Keratinocyte (primary cell): Measurements from ENCODE around the gene CHI3L1. TPM values are rescaled to one million over a fixed set of nuclear protein-coding genes. Genes with fewer than 3 reads are reported as not detected.

Source experiments
- DNase-seq: peaks from one replicate; pipeline ENCODE4 v3.0.0-alpha.2; 2011; ENCODE audit warnings: low read depth, missing footprints, low spot score
- FAIRE-seq: peaks from 2 replicates; lab custom pipeline; 2011; peaks lifted over from hg19 to GRCh38; lab: Jason Lieb, UNC
- H2AFZ ChIP-seq: 2 replicates; pipeline ENCODE4 v1.6.0; 2012; ENCODE audit warnings: low read length, control low read depth, inconsistent platforms; ENCODE audit not compliant: control insufficient read depth
- H3K27ac ChIP-seq: 2 replicates; pipeline ENCODE4 v1.5.1; 2011; ENCODE audit warnings: low read length; ENCODE audit not compliant: control insufficient read depth, insufficient read depth
- H3K27me3 ChIP-seq: 3 replicates; pipeline ENCODE4 v1.6.0; 2011; ENCODE audit warnings: low read length; ENCODE audit not compliant: control insufficient read depth, insufficient read depth; ENCODE audit errors: extremely low read depth
- H3K36me3 ChIP-seq, 2 experiments: 2 replicates in 1 of 2; 3 replicates in 1 of 2; pipeline ENCODE4 v1.5.1; 2011; ENCODE audit warnings: low read length in 2 of 2, mild to moderate bottlenecking in 1 of 2; ENCODE audit not compliant: control insufficient read depth in 2 of 2, insufficient read depth in 2 of 2; ENCODE audit errors: extremely low read depth in 1 of 2
- H3K4me1 ChIP-seq: 3 replicates; pipeline ENCODE4 v1.5.1; 2011; ENCODE audit warnings: low read length; ENCODE audit not compliant: control insufficient read depth, insufficient read depth; ENCODE audit errors: extremely low read depth
- H3K4me2 ChIP-seq: 3 replicates; pipeline ENCODE4 v1.6.0; 2011; ENCODE audit warnings: low read depth, low read length; ENCODE audit not compliant: control insufficient read depth, insufficient read depth; ENCODE audit errors: extremely low read depth
- H3K4me3 ChIP-seq, 3 experiments: fragments of 200-600 bp in 1 of 3; sonication (generic) in 1 of 3; 2 replicates in 2 of 3; 3 replicates in 1 of 3; pipeline ENCODE4 v1.5.1; 2011 to 2016; ENCODE audit warnings: low read length in 3 of 3, mild to moderate bottlenecking in 3 of 3, control low read depth in 2 of 3, inconsistent platforms in 1 of 3, low read depth in 1 of 3, mixed read lengths in 1 of 3, mixed run types in 1 of 3, moderate library complexity in 1 of 3; ENCODE audit not compliant: control insufficient read depth in 2 of 3, insufficient read depth in 2 of 3; ENCODE audit errors: extremely low read depth in 1 of 3
- H3K79me2 ChIP-seq: 2 replicates; pipeline ENCODE4 v1.6.0; 2012; ENCODE audit warnings: low read length; ENCODE audit not compliant: control insufficient read depth, insufficient read depth
- H3K9ac ChIP-seq: 3 replicates; pipeline ENCODE4 v1.6.0; 2011; ENCODE audit warnings: low read length; ENCODE audit not compliant: control insufficient read depth, insufficient read depth; ENCODE audit errors: extremely low read depth
- H3K9me1 ChIP-seq: 3 replicates; pipeline ENCODE4 v1.6.0; 2011; ENCODE audit warnings: low read length; ENCODE audit not compliant: control insufficient read depth, insufficient read depth; ENCODE audit errors: extremely low read depth
- H3K9me3 ChIP-seq: 2 replicates; pipeline ENCODE4 v1.5.1; 2012; ENCODE audit warnings: low read depth, low read length; ENCODE audit not compliant: control insufficient read depth
- H4K20me1 ChIP-seq: 3 replicates; pipeline ENCODE4 v1.6.0; 2011; ENCODE audit warnings: low read length; ENCODE audit not compliant: control insufficient read depth, insufficient read depth; ENCODE audit errors: extremely low read depth
- EZH2 ChIP-seq: IDR thresholded peaks from one replicate; pipeline ENCODE4 v1.6.1; 2012; ENCODE audit warnings: inconsistent platforms, mild to moderate bottlenecking, low read length, moderate library complexity
- dilution Hi-C: fragments of 300-500 bp; cut with MboI; formaldehyde crosslinking; loops from one replicate; pipeline ENCODE4 v1.7.0; 2020; ENCODE audit warnings: low sequenced_read_pairs; ENCODE audit not compliant: extremely low pct_ligation_motif_present
- polyA plus RNA-seq, 5 experiments: library from polyadenylated mRNA; depleted of rRNA in 3 of 5; stranded (reverse) in 3 of 5; stranded (forward) in 1 of 5; unstranded in 1 of 5; fragments of >200 nt; gene quantifications; 1 replicate in 1 of 5; 2 replicates in 3 of 5; 3 replicates in 1 of 5; pipeline versions ENCODE4 v1.2.1 to v1.2.3, GENCODE V29; 2011 to 2012; ENCODE audit warnings: missing spikeins in 2 of 5, low read depth in 1 of 5, low replicate concordance in 1 of 5
- TF ChIP-seq, protein P1 (sequence below), 3 experiments: IDR thresholded peaks in 1 of 3; conservative IDR thresholded peaks in 1 of 3; optimal IDR thresholded peaks in 1 of 3; 2 replicates in 2 of 3; 3 replicates in 1 of 3; pipeline versions ENCODE3 to v1.5.1; 2011; ENCODE audit warnings: low read length in 3 of 3, mild to moderate bottlenecking in 3 of 3, moderate library complexity in 2 of 3, control low read depth in 1 of 3, inconsistent platforms in 1 of 3; ENCODE audit not compliant: insufficient read depth in 2 of 3; ENCODE audit errors: extremely low read depth in 1 of 3

CHI3L1 gene
- polyA plus RNA-seq, 1 donor (not counting 4 experiments of a cell fraction or from before 2014, with no cell fraction given) = 0.20 TPM

DNA sequence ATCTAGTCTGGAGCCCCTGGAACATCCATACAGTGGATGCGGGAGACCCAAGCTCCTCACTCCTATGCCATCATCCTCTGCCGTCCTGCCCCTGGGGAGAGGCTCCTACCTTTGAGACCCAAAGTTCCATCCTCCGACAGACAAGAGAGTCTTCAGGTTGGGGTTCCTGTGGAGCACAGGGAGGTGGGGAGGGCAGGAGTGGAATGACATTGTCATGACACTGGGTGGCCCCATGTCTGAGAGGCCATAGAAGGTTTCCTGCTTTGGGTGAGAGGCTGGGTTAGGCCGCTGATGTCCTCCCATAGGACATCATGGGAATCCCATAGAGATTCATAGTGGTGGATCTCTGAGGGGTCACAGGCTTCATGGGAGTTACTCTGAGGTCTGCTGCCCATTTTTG is 2.0 kb downstream of the CHI3L1 start:
- no peak overlapping the region for H3K9ac ChIP-seq
- H2AFZ ChIP-seq = no peak overlapping the region
- dilution Hi-C loops = no loop called here
- H3K27ac ChIP-seq = no peak overlapping the region
- H3K36me3 ChIP-seq = no peaks in the 10 kb centered on the region
- no peaks in the 10 kb centered on the region for H3K9me1 ChIP-seq
- no peaks in the 10 kb centered on the region for H3K4me1 ChIP-seq
- no peaks in the 10 kb centered on the region for H3K79me2 ChIP-seq
- H4K20me1 ChIP-seq = no peaks in the 10 kb centered on the region
- TF ChIP-seq EZH2 = no peak
- TF ChIP-seq, protein P1, sequence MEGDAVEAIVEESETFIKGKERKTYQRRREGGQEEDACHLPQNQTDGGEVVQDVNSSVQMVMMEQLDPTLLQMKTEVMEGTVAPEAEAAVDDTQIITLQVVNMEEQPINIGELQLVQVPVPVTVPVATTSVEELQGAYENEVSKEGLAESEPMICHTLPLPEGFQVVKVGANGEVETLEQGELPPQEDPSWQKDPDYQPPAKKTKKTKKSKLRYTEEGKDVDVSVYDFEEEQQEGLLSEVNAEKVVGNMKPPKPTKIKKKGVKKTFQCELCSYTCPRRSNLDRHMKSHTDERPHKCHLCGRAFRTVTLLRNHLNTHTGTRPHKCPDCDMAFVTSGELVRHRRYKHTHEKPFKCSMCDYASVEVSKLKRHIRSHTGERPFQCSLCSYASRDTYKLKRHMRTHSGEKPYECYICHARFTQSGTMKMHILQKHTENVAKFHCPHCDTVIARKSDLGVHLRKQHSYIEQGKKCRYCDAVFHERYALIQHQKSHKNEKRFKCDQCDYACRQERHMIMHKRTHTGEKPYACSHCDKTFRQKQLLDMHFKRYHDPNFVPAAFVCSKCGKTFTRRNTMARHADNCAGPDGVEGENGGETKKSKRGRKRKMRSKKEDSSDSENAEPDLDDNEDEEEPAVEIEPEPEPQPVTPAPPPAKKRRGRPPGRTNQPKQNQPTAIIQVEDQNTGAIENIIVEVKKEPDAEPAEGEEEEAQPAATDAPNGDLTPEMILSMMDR (optimal IDR thresholded peaks at IDR 0.05 in 1 of 3, IDR thresholded peaks at IDR 0.05 in 1 of 3, conservative IDR thresholded peaks at IDR 0.05 in 1 of 3; ENCODE audit: extremely low read depth in 1 of 3, insufficient read depth in 2 of 3, low read length in 3 of 3) = no peak
- H3K4me2 ChIP-seq = no peak overlapping the region
- H3K4me3 ChIP-seq = no peak overlapping the region
- peaks cover 6% of the 10 kb centered on the region for H3K27me3 ChIP-seq
- no peak for FAIRE-seq
- H3K9me3 ChIP-seq = no peaks in the 10 kb centered on the region
- no peak for DNase-seq

GRCh38 chr1:203183828-203184227 is 2.7 kb downstream of the CHI3L1 start:
- Histone ChIP-seq H3K4me3 (no peak overlapping the region), H4K20me1 (no peaks in the 10 kb centered on the region), H3K4me1 (no peaks in the 10 kb centered on the region), H3K27ac (no peak overlapping the region), H3K36me3 (no peaks in the 10 kb centered on the region), H3K79me2 (no peaks in the 10 kb centered on the region), H3K27me3 (peaks cover 6% of the 10 kb centered on the region), H3K9me3 (no peaks in the 10 kb centered on the region), H2AFZ (no peak overlapping the region), H3K9me1 (no peaks in the 10 kb centered on the region), H3K9ac (no peak overlapping the region), H3K4me2 (no peak overlapping the region)
- DNase-seq = no peak
- dilution Hi-C loops = no loop called here
- FAIRE-seq = no peak
- TF ChIP-seq, protein P1 (optimal IDR thresholded peaks at IDR 0.05 in 1 of 3, IDR thresholded peaks at IDR 0.05 in 1 of 3, conservative IDR thresholded peaks at IDR 0.05 in 1 of 3; ENCODE audit: extremely low read depth in 1 of 3, insufficient read depth in 2 of 3, low read length in 3 of 3) = no peak
- no peak for TF ChIP-seq EZH2
